ENCODE measurements around the gene ACBD5. TPM values are rescaled to one million over a fixed set of nuclear protein-coding genes. Genes with fewer than 3 reads are reported as not detected.
A peak's percentile ranks its signal among the peaks of the same experiment; 100 is the strongest.
"Not testable (repeated sequence)": the region's sequence is repeated elsewhere in the genome, so short reads cannot be mapped to it uniquely, and the experiment has no call there.

Gene ACBD5
- total RNA-seq, 1 donor from 2014 or later = 27.9 TPM

GRCh38 chr10:27188897-27189296, 51.7 kb downstream of the ACBD5 start:
- H3K9me3 ChIP-seq = no peaks in the 10 kb centered on the region
- peaks cover 46% of the 10 kb centered on the region for H3K36me3 ChIP-seq
- intact Hi-C loops (cut with DNase I) = no loop called here
- no peak for TF ChIP-seq CTCF (IDR thresholded peaks at IDR 0.05)
- H3K27ac ChIP-seq = no peak overlapping the region
- H3K4me1 ChIP-seq = no peaks in the 10 kb centered on the region
- no peaks in the 10 kb centered on the region for H3K27me3 ChIP-seq (ENCODE audit: low read depth)
- ATAC-seq (no peak), DNase-seq (no peak)
- H3K4me3 ChIP-seq = no peak overlapping the region

DNA sequence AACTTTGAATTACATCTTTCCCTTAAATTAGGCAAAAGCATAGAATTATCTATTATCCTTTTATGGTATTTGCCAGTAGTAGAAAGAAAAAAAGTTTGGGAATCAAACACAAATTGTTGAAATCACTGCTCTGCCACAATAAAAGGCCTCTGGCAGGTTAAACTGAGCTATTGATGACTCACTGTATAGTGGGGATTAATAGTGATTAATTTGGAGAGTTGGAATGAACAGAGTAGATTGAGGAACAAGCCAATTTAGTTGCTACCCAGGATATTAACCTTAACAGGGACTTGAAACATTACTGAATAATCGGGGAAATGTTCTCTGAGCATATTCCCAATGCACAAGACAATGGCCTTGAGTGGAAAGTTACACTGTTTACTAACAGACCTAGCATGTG, 52.3 kb downstream of the ACBD5 start:
- H3K27me3 ChIP-seq (ENCODE audit: low read depth) = no peaks in the 10 kb centered on the region
- H3K27ac ChIP-seq = no peak overlapping the region
- H3K9me3 ChIP-seq = no peaks in the 10 kb centered on the region
- DNase-seq (no peak), ATAC-seq (no peak)
- H3K4me1 ChIP-seq = no peaks in the 10 kb centered on the region
- intact Hi-C loops (cut with DNase I) = no loop called here
- no peak for TF ChIP-seq CTCF (IDR thresholded peaks at IDR 0.05)
- H3K4me3 ChIP-seq = no peak overlapping the region
- H3K36me3 ChIP-seq = peaks cover 52% of the 10 kb centered on the region

- H3K36me3 ChIP-seq = peaks cover 79% of the 10 kb centered on the region
- no peak for ATAC-seq
- H3K27ac ChIP-seq = no peak overlapping the region
- DNase-seq = no peak
- no peaks in the 10 kb centered on the region for H3K4me1 ChIP-seq
- no peaks in the 10 kb centered on the region for H3K27me3 ChIP-seq (ENCODE audit: low read depth)
- no peaks in the 10 kb centered on the region for H3K9me3 ChIP-seq
- no peak overlapping the region for H3K4me3 ChIP-seq
- intact Hi-C loops (cut with DNase I) = no loop called here
- no peak for TF ChIP-seq CTCF (IDR thresholded peaks at IDR 0.05)
Measured at GRCh38 chr10:27169849-27170248, 70.7 kb downstream of the ACBD5 start.

GRCh38 chr10:27158421-27158820, 82.2 kb downstream of the ACBD5 start:
- H3K4me1 ChIP-seq = no peaks in the 10 kb centered on the region
- H3K27ac ChIP-seq = no peak overlapping the region
- H3K4me3 ChIP-seq = no peak overlapping the region
- DNase-seq = no peak
- no peak for TF ChIP-seq CTCF (IDR thresholded peaks at IDR 0.05)
- H3K27me3 ChIP-seq (ENCODE audit: low read depth) = no peaks in the 10 kb centered on the region
- no peak for ATAC-seq
- intact Hi-C loops (cut with DNase I) = no loop called here
- H3K36me3 ChIP-seq = peaks cover 51% of the 10 kb centered on the region
- no peaks in the 10 kb centered on the region for H3K9me3 ChIP-seq

GRCh38 chr10:27157150-27157549, 83.4 kb downstream of the ACBD5 start:
- Histone ChIP-seq H3K27me3 (ENCODE audit: low read depth) (no peaks in the 10 kb centered on the region), H3K4me1 (peaks cover 12% of the 10 kb centered on the region), H3K9me3 (no peaks in the 10 kb centered on the region), H3K36me3 (peaks cover 38% of the 10 kb centered on the region), H3K4me3 (no peak overlapping the region), H3K27ac (no peak overlapping the region)
- DNase-seq (no peak), ATAC-seq (no peak)
- intact Hi-C loops (cut with DNase I) = no loop called here
- no peak for TF ChIP-seq CTCF (IDR thresholded peaks at IDR 0.05)

- peak overlapping the region; percentile 99 for H3K27ac ChIP-seq
- H3K27me3 ChIP-seq (ENCODE audit: low read depth); H3K9me3 ChIP-seq: not testable (repeated sequence)
Measured at GRCh38 chr10:27156566-27156965, 84.0 kb downstream of the ACBD5 start.

More at GRCh38 chr10:27156566-27156965, 84.0 kb downstream of the ACBD5 start:
- Histone ChIP-seq H3K36me3 (peaks cover 32% of the 10 kb centered on the region), H3K4me1 (peaks cover 17% of the 10 kb centered on the region), H3K4me3 (peak overlapping the region; percentile 91)
- DNase-seq; ATAC-seq; intact Hi-C loops (cut with DNase I): not testable (repeated sequence)

Measured in lower lobe of right lung (tissue), 2 donors.